HL-60 (cell line): ENCODE data around the gene PRKAR1B.

Experiments used
- DNase-seq, 2 experiments: peaks; one replicate each; pipeline ENCODE4 v3.0.0-alpha.2; 2010 to 2020; ENCODE audit warnings: low read depth in 1 of 2, low spot score in 1 of 2
- H3K27ac ChIP-seq: fragments of 250-450 bp; sonication (Bioruptor Pico); replicated peaks from 2 replicates; pipeline ENCODE4 v1.5.1; 2020; ENCODE audit warnings: mild to moderate bottlenecking, moderate library complexity
- H3K27me3 ChIP-seq: fragments of 250-450 bp; sonication (Bioruptor Pico); 2 replicates; pipeline ENCODE4 v1.5.1; 2021; ENCODE audit warnings: mild to moderate bottlenecking, moderate library complexity; ENCODE audit not compliant: insufficient read depth, poor library complexity, severe bottlenecking
- H3K4me3 ChIP-seq: replicated peaks from 2 replicates; pipeline ENCODE4 v1.5.1; 2011; ENCODE audit warnings: mild to moderate bottlenecking, control low read depth, low read length; ENCODE audit not compliant: insufficient read depth
- GABPA ChIP-seq: IDR thresholded peaks from 2 replicates; pipeline ENCODE4 v1.6.1; 2012; ENCODE audit warnings: low read depth
- POLR2AphosphoS5 ChIP-seq: IDR thresholded peaks from 2 replicates; pipeline ENCODE4 v1.6.1; 2012; ENCODE audit warnings: low read depth
- SPI1 ChIP-seq: IDR thresholded peaks from 2 replicates; pipeline ENCODE4 v1.6.1; 2012; ENCODE audit warnings: low read depth, mild to moderate bottlenecking, borderline replicate concordance
- TF ChIP-seq, protein P1 (sequence below): IDR thresholded peaks from 2 replicates; pipeline ENCODE4 v1.6.1; 2012; ENCODE audit warnings: low read depth; ENCODE audit not compliant: insufficient replicate concordance
- TF ChIP-seq, protein P2 (sequence below): IDR thresholded peaks from one replicate; pipeline ENCODE4 v1.5.1; 2011; ENCODE audit warnings: low read length, control low read depth, inconsistent platforms; ENCODE audit not compliant: insufficient read depth

Gene PRKAR1B

DNA sequence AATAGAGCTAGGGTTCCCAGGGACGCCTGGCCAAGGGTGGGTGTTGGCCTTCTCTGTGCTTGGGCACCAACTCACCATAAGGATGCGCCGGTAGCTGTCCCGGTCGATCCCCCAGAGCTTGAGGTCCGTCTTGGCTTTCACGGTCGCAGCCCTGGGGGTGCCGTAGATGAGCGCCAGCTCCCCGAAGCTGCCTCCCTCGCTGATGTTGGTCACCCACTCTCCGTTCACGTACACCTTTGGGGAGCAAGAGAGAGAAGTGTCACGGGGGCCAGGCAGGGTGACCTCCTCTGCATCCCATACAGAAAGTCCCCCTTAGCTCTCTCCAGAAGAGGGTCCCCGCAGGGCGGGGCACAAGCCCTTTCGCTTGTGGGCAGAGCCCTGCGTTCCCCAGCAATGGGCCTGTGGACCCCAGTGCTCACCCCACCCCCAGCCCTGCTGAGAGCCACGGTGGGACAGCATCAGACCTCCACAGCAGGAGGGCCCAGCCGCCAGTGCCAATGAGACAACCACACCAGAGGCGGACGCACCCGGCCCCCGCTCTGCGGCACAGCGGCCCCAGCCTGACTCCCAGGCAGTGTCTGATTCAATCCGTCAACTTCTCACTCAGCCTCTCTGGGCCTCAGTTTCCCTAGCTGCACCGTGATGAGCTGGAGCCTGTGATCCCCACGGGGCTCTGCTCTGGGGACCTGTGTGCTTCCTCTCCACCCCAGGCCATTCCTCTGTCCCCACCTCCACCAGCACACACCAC is 130.8 kb downstream of the PRKAR1B start:
- DNase-seq, result no peak
- TF ChIP-seq, protein P1, sequence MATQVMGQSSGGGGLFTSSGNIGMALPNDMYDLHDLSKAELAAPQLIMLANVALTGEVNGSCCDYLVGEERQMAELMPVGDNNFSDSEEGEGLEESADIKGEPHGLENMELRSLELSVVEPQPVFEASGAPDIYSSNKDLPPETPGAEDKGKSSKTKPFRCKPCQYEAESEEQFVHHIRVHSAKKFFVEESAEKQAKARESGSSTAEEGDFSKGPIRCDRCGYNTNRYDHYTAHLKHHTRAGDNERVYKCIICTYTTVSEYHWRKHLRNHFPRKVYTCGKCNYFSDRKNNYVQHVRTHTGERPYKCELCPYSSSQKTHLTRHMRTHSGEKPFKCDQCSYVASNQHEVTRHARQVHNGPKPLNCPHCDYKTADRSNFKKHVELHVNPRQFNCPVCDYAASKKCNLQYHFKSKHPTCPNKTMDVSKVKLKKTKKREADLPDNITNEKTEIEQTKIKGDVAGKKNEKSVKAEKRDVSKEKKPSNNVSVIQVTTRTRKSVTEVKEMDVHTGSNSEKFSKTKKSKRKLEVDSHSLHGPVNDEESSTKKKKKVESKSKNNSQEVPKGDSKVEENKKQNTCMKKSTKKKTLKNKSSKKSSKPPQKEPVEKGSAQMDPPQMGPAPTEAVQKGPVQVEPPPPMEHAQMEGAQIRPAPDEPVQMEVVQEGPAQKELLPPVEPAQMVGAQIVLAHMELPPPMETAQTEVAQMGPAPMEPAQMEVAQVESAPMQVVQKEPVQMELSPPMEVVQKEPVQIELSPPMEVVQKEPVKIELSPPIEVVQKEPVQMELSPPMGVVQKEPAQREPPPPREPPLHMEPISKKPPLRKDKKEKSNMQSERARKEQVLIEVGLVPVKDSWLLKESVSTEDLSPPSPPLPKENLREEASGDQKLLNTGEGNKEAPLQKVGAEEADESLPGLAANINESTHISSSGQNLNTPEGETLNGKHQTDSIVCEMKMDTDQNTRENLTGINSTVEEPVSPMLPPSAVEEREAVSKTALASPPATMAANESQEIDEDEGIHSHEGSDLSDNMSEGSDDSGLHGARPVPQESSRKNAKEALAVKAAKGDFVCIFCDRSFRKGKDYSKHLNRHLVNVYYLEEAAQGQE, result no peak
- TF ChIP-seq, protein P2, sequence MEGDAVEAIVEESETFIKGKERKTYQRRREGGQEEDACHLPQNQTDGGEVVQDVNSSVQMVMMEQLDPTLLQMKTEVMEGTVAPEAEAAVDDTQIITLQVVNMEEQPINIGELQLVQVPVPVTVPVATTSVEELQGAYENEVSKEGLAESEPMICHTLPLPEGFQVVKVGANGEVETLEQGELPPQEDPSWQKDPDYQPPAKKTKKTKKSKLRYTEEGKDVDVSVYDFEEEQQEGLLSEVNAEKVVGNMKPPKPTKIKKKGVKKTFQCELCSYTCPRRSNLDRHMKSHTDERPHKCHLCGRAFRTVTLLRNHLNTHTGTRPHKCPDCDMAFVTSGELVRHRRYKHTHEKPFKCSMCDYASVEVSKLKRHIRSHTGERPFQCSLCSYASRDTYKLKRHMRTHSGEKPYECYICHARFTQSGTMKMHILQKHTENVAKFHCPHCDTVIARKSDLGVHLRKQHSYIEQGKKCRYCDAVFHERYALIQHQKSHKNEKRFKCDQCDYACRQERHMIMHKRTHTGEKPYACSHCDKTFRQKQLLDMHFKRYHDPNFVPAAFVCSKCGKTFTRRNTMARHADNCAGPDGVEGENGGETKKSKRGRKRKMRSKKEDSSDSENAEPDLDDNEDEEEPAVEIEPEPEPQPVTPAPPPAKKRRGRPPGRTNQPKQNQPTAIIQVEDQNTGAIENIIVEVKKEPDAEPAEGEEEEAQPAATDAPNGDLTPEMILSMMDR, result no peak
- TF ChIP-seq SPI1 (no peak), GABPA (no peak), POLR2AphosphoS5 (no peak)
- H3K27ac ChIP-seq, result no peak overlapping the region
- H3K4me3 ChIP-seq, result no peak overlapping the region
- no peaks in the 10 kb centered on the region for H3K27me3 ChIP-seq

DNA sequence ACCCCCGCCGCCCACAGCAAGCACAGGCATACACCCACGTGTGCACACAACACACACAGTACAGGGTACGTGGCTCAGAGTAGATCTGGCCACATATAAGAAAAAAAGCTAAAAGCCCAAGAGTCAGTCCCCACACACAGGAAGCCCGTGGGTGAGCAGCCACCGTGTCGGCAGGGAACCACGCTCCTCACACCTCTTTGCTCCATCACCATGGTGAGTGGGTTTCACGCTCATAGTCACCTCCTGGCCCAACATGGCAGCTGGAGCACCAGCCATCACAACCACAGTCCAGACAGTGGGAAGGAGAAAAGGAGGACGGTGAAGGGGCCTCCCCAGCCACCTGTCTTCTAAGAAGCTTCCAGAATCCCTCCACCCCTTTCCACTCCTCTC is 131.5 kb downstream of the PRKAR1B start:
- H3K27ac ChIP-seq, result no peak overlapping the region
- H3K27me3 ChIP-seq, result no peaks in the 10 kb centered on the region
- TF ChIP-seq, protein P2, result no peak
- TF ChIP-seq, protein P1, result no peak
- TF ChIP-seq GABPA, result no peak
- no peak for TF ChIP-seq POLR2AphosphoS5
- no peak for TF ChIP-seq SPI1
- DNase-seq, result no peak
- no peak overlapping the region for H3K4me3 ChIP-seq

DNA sequence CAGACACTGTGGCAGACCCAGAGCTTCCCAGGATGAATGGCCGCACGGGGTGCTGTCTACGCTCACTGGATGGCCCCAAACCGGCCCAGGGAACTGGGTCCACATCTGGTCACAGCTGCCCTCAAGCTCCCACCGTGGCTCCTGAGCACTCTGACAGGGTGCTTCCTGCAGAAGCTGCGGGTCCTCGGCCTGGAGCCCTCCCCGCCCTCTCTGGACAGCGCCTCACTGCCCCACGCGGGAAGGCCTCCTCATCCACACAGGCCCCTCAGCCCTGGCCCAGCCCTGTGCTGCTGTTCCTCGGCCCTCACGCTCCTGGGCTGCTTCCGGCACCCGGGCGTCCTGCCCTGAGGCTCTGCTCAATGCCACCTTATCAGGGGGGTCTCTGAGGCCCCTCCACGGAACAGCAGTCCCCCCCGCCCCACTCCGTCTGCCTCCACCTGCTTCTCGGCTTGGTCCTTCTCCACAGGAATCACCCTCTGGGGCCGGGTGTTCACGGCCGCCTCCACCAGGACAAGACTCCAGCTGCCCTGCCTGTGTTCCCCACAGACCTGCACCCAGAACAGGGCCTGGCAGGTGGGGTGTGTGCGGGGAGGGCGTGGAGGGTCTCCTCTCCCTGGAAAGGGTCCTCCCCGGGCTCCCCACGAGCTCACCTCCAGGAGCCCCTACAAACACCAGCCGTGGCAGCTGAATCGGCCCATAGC is 132.0 kb downstream of the PRKAR1B start:
- DNase-seq, result no peak
- Histone ChIP-seq H3K27ac (no peak overlapping the region), H3K4me3 (no peak overlapping the region), H3K27me3 (no peaks in the 10 kb centered on the region)
- TF ChIP-seq POLR2AphosphoS5 (no peak), SPI1 (no peak), GABPA (no peak)
- TF ChIP-seq, protein P1, result no peak
- TF ChIP-seq, protein P2, result no peak
